Measurements from ENCODE around the gene BMAL2. TPM values are rescaled to one million over a fixed set of nuclear protein-coding genes. Genes with fewer than 3 reads are reported as not detected.

The BMAL2 gene
- total and polyA plus RNA-seq, 2 of the 13 experiments (the other 11 are each of a cell fraction or from before 2014, with no cell fraction given): 4.8 to 27.4 TPM

DNA sequence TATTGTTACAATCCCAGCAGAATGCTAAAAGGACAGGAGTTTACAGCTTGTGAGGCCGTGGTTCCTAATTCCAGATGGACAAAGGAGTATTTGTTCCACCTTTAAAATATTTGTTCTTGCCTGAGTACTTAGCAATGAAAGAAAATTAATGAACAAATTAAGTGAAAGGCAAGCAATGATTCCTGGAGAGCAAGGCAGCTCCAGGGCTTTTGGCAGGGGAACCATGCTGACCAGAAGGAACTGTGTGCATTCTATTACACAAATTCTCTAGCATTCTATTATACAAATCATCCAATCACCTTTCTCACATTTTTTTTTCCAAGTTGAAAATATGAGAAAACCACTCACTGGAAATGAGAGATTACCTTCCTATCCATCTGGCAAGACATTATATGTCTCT is 1.8 kb upstream of the BMAL2 start:
- Histone ChIP-seq H3K79me2 (ENCODE audit: insufficient read depth, low read length) (peaks cover 11% of the 10 kb centered on the region), H3K4me3 (replicated peaks in 1 of 3; ENCODE audit: insufficient read depth in 1 of 3, low read depth in 2 of 3, low read length in 3 of 3) (no peak overlapping the region), H2AFZ (ENCODE audit: low read length) (no peak overlapping the region), H3K4me2 (ENCODE audit: low read depth, low read length) (peak overlapping the region; percentile 93), H3K4me1 (ENCODE audit: insufficient read depth, low read length) (peaks cover 42% of the 10 kb centered on the region), H3K9me3 (ENCODE audit: low read length) (no peaks in the 10 kb centered on the region), H4K20me1 (ENCODE audit: insufficient read depth, low read length) (no peaks in the 10 kb centered on the region), H3K9ac (ENCODE audit: insufficient read depth, low read depth, low read length) (no peak overlapping the region), H3K27ac (ENCODE audit: extremely low read length, insufficient read depth, low read length) (no peak overlapping the region), H3K36me3 (replicated peaks in 1 of 2; ENCODE audit: control insufficient read depth in 1 of 2, insufficient read depth in 2 of 2, low read length in 2 of 2) (no peaks in the 10 kb centered on the region), H3K27me3 (ENCODE audit: control insufficient read depth in 1 of 2, insufficient read depth in 2 of 2, low read length in 2 of 2) (no peaks in the 10 kb centered on the region; a peak in 1 of 5 replicates)
- 20% methylated on average over 1 of the region's 1 CpG for WGBS (ENCODE audit: low lambda C conversion rate)
- FAIRE-seq (no peak), ATAC-seq (no peak), DNase-seq (ENCODE audit: low spot score) (no peak)
- POLR2A ChIA-PET: no interaction called here
- CTCF ChIA-PET (ENCODE audit: low intra/inter-chr PET ratio, low total read pairs): no interaction called here
- no peak for TF ChIP-seq NCOA5 (CRISPR knock-in tag; IDR thresholded peaks at IDR 0.05)
- no peak for TF ChIP-seq CBX2 (IDR thresholded peaks at IDR 0.05; ENCODE audit: low read depth, low read length)
- TF ChIP-seq CBX2 (CRISPR knock-in tag; IDR thresholded peaks at IDR 0.05; ENCODE audit: low read depth): no peak
- intact Hi-C loops (cut with micrococcal nuclease; ENCODE audit: unreplicated experiment) (loop anchor here (5.0 kb wide), 1 partner anchor 306 kb away; no protein-coding TSS in a partner anchor), in situ Hi-C loops (cut with HindIII; ENCODE audit: extremely low pct_ligation_motif_present, low pct_unique_long_range_greater_than_20kb) (no loop called here)
- no TSS peak for BruUV-seq (replicated peaks)

DNA sequence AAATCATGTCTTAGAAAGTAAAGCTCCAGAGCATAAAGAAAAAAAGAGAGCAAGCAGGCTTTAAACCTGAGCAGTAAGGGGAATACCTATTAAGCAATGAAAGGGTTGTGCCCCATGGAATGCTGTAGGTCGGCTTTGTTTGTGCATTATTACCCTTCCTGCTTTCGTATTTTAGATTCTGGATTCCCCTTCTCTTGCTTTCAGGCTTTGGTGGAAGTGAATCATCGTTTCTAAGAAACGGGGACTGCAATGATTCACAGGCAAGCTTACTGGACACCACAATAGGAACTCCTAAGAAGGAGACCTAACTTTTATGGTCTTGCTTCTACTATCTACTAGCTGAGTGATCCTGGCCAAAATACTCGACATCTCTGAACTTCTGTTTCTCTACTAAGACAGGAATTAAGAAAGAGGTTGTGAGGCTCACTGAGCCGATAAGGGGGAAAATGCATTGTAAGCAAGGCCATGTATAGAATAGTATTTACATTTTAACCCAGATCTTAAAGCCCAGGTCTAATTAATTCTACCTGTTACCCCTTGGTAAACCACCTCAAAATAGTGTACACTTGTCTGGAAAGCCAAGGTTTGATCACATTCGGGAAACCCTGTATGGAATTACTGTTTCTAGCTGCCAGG is 1.2 kb upstream of the BMAL2 start:
- intact Hi-C loops (cut with micrococcal nuclease; ENCODE audit: unreplicated experiment) (loop anchor here (5.0 kb wide), 1 partner anchor 306 kb away; no protein-coding TSS in a partner anchor), in situ Hi-C loops (cut with HindIII; ENCODE audit: extremely low pct_ligation_motif_present, low pct_unique_long_range_greater_than_20kb) (no loop called here)
- peak; percentile 35 for DNase-seq (ENCODE audit: low spot score)
- Histone ChIP-seq H3K27ac (ENCODE audit: extremely low read length, insufficient read depth, low read length) (no peak overlapping the region), H3K4me2 (ENCODE audit: low read depth, low read length) (peak overlapping the region; percentile 93), H3K36me3 (replicated peaks in 1 of 2; ENCODE audit: control insufficient read depth in 1 of 2, insufficient read depth in 2 of 2, low read length in 2 of 2) (no peaks in the 10 kb centered on the region), H3K27me3 (ENCODE audit: control insufficient read depth in 1 of 2, insufficient read depth in 2 of 2, low read length in 2 of 2) (no peaks in the 10 kb centered on the region; a peak in 1 of 5 replicates), H4K20me1 (ENCODE audit: insufficient read depth, low read length) (no peaks in the 10 kb centered on the region), H2AFZ (ENCODE audit: low read length) (peak overlapping the region; percentile 87), H3K4me3 (replicated peaks in 1 of 3; ENCODE audit: insufficient read depth in 1 of 3, low read depth in 2 of 3, low read length in 3 of 3) (peak overlapping the region in 2 of 3 experiments; percentile 80 to 82; a peak in 2 of 6 replicates), H3K4me1 (ENCODE audit: insufficient read depth, low read length) (peaks cover 42% of the 10 kb centered on the region), H3K9ac (ENCODE audit: insufficient read depth, low read depth, low read length) (no peak overlapping the region), H3K9me3 (ENCODE audit: low read length) (no peaks in the 10 kb centered on the region), H3K79me2 (ENCODE audit: insufficient read depth, low read length) (peaks cover 11% of the 10 kb centered on the region)
- CTCF ChIA-PET (ENCODE audit: low intra/inter-chr PET ratio, low total read pairs): no interaction called here
- FAIRE-seq: no peak
- POLR2A ChIA-PET: no interaction called here
- WGBS (ENCODE audit: low lambda C conversion rate): 11% methylated on average over 7 of the region's 7 CpGs
- no peak for ATAC-seq
- BruUV-seq (replicated peaks): no TSS peak
- TF ChIP-seq CEBPG (CRISPR knock-in tag; IDR thresholded peaks at IDR 0.05) (0 out of 2 replicates have a peak, but pooled peaks have one; percentile 30), SAP130 (CRISPR knock-in tag; IDR thresholded peaks at IDR 0.05; ENCODE audit: low read depth) (peak; percentile 22; the same call in 1 of the 2 replicates), TEAD3 (CRISPR knock-in tag; optimal IDR thresholded peaks at IDR 0.05; ENCODE audit: borderline replicate concordance) (peak; percentile 8), SP2 (CRISPR knock-in tag; IDR thresholded peaks at IDR 0.05) (no peak), FOSL2 (CRISPR knock-in tag; IDR thresholded peaks at IDR 0.05) (0 out of 2 replicates have a peak, but pooled peaks have one; percentile 30), ZNF460 (CRISPR knock-in tag; IDR thresholded peaks at IDR 0.05; ENCODE audit: borderline replicate concordance) (no peak)
